ENCODE results near the gene POLD4.

The POLD4 gene

DNA sequence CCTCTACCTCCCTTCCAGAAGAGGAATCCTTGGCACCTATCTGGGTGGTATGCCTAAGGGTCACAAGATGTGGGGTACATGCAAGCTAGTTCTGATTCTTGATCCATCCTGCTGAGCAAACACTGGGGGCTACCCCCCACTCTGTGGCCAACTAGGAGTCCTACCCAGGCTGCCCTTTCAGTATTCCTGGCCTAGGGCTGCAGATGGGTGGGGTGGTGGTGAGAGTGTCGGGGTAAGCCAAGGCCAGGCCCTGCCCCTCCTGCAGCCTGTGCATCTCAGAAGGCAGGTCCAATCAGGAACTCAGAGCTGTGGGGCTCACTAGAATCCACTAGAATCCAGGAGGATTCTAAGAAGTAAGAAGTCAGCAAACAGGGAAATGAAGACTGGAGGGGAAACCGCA is 39.1 kb downstream of the POLD4 start:
- DNase-seq = no peak

DNA sequence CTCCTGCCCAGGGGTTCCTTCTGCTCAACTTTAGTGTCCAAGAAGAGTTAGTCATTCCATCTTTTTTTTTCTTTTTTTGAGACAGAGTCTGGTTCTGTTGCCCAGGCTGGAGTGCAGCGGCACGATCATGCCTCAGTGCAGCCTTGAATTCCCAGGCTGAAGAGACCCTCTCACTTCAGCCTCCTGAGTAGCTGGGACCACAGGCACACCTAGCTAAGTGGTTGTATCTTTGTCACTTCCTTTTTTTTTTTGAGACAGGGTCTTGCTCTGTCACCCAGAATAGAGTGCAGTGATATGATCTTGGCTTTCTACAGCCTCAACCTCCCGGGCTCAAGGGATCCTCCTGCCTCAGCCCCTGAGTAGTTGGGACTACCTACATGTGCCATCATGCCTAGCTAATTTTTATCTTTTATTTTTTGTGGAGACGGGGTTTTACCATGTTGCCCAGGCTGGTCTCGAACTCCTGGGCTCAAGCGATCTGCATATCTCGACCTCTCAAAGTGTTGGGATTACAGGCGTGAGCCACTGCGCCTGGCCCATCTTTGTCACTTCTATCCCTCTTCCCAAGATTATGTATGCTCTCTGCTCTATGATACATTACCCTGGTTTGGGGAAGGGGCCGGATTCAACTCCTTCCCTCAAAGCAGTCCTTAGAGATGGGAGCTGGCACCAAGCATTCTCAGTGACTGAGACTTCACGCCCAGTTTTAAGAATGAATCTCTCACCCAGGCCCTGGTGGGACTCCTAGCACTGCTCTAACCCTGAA is 40.0 kb downstream of the POLD4 start:
- DNase-seq = no peak

DNA sequence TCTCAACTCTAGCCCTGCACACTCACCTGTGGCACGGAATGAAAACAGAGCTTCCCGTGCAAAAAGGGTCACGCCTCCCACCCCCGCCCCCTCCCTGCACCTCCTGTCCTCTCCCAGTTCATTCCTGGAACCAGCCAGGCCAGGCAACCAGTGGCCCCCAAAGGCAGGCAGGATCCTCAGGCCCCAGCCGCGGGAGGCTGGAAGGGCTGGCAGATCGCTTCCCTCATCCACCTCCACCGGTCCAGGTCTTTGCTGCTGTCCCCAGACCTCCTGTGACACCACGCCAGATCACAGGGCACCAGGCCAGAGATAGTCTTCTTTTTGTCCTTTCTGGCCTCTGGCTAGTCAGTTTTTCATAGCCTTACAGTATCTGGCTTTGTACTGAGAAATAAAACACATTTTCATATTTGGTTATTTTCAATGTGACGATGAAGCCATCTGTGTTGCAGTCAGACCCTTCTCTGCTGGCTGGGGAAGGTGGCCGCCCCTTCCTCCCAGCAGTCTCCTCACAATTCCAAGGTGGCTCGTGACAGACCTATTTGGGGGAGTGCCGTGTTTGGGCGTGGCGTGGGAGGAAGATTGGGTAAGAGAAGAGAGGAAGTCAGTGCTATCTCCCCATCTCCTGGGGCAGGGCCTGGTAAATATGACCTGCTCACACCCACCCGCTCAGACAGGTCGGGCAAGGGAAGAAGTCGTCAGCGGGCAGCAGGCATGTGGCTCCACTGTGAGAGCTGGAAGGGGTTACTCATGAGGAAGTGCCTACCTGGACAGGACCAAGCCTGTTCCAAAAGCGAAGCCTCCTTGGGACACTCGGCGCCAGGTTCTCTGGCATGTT is 40.9 kb downstream of the POLD4 start:
- DNase-seq = no peak

DNA sequence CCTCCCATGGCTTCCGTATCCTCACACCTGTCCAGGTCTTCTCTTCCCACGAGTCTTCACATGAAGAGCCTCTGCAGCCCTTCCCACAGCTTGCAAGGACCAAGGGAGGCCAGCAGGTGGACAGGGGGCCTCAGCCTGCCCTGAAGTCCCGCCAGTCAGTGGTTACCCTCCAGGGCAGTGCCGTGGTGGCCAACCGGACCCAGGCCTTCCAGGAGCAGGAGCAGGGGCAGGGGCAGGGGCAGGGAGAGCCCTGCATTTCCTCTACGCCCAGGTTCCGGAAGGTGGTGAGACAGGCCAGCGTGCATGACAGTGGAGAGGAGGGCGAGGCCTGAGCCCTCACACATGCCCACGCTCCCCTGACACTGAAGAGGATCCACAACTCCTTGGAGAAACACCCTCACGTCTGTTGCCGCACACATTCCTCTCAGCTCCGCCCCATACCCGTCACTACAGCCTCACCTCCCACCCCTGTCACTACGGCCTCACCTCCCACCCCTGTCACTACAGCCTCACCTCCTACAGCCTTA is 41.7 kb downstream of the POLD4 start:
- DNase-seq = no peak

DNA sequence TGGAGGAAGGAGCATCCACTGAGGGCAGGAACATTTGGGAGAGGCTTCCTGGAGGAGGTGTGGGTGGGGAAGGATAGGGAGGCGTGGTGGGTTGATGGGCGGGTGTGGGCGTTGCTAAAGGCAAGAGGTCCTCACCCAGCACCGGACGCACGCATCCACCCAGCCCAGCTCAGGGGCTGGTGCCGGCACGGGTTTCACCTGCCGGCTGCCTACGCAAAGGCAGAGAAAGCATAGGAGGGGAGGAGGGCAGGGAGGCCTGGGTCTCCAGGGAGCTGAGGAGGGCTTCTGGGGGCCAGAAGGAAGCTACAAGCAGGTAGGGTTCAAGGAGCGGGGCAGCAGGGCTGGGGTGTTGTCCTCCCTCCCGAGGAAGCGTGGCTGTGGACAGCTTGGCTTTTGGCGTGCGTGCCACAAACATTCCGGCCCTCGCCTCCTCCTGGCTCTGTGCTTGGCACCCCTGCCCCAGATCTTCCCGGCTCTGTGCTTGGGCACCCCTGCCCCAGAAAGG is 42.2 kb downstream of the POLD4 start:
- DNase-seq = no peak

DNA sequence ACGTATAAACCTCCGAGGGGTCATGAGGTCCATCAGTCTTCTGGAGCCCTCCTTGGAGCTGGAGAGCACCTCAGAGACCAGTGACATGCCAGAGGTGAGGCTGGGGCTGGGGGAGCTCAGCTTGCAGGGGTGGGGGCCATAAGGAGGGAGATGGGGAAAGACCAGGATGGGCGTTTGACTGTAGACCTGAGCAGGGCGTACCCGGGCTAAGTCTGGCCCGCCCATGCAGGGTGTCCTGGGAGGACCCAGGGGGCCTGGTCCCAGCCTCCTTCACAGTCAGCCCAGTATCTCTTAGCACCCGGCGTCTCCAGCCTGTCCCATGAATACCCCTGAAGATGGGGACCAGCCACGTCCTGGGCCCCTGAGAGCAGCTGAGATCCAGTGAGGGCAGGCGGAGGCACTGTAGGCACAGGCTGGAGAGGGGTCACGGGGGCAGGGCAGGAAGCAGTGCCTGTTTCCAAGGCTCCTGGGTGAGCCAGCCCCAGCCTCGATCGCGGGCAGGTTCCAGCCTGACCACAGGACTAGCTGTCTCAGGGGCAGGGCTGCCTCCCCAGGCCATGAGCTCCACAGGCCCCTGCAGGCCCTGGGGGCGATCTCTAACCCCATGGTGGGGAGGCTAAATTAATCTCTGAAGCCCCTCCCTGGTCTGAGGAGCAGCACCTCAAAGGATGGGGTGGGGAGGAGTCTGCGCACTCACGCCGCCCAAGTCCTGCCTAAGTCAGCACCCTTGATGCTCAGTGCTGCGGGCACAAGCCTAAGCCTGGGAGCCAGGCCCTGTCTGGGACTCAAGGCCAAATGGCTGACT is 42.9 kb downstream of the POLD4 start:
- DNase-seq = no peak

DNA sequence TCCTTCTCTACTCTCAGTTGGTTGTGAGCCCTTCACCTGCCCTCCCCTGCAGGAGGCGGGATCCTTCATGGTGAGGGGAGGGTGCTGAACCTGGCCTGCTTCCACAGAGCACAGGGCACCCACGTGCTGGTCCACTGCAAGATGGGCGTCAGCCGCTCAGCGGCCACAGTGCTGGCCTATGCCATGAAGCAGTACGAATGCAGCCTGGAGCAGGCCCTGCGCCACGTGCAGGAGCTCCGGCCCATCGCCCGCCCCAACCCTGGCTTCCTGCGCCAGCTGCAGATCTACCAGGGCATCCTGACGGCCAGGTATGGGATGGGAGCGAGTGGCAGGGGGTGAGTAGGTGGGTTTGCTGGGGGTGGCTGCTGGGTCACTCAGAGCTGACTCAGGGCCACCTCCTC is 43.7 kb downstream of the POLD4 start:
- DNase-seq = no peak

DNA sequence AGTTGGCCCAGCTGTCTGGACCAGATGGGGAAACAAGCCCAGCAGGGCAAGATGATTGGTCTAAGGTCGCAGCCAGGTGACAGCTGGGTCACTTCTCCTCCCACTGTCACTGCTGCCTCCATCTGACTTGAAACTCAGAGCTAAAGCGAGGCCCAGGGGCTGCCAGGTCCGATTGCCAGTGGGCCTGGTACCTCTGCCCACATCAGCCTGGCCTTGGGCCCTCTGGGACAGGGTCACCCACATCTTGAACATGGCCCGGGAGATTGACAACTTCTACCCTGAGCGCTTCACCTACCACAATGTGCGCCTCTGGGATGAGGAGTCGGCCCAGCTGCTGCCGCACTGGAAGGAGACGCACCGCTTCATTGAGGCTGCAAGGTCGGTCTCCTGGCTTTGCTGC is 44.2 kb downstream of the POLD4 start:
- DNase-seq = no peak

DNA sequence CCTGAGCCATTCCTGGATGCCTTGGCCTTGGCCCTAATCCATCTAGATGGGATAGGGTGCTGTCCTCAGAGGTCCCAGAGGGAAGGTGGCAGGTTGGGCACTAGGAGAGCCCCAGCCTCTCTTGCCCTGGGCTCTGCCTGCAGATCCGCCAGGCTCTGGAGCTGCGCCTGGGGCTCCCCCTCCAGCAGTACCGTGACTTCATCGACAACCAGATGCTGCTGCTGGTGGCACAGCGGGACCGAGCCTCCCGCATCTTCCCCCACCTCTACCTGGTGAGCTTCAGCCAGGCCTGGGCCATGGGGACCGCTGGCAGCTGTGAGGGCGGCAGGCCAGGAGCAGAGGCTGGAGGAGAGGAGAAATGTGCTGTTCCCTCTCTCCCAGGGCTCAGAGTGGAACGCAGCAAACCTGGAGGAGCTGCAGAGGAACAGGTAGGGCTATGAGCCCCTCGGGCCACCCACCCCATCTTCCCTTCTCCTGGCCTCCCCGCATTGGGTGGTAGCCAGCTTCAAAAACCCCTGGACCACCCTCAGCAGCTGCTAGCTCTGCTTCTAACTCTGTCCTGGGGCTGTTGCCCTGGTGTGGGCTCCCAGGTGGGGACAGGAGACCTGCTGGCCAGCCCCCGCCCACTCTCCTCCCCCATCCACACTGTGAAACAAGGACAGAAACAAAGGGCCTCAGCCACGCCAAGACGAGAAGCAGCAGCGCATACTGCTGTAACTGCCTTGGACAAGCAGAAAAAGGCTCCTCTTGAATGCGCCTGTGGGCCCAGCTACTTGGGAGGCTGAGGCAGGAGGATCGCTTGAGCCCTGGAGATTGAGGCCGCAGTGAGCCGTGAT is 45.1 kb downstream of the POLD4 start:
- no peak for DNase-seq

DNA sequence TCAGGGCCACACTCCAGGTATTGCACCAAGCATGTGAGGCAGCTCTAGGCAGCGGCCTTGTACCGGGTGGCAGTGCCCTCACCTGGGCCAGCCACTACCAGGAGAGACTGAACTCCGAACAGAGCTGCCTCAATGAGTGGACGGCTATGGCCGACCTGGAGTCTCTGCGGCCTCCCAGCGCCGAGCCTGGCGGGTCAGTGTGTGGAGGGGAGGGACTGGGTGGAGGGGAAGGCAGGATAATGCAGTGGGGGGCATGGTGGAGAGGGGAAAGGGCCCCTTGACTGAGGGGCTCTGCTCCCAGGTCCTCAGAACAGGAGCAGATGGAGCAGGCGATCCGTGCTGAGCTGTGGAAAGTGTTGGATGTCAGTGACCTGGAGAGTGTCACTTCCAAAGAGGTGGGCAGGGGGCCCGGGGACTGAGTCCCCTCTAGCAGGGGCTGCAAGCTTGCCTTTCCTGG is 45.8 kb downstream of the POLD4 start:
- DNase-seq = no peak

DNA sequence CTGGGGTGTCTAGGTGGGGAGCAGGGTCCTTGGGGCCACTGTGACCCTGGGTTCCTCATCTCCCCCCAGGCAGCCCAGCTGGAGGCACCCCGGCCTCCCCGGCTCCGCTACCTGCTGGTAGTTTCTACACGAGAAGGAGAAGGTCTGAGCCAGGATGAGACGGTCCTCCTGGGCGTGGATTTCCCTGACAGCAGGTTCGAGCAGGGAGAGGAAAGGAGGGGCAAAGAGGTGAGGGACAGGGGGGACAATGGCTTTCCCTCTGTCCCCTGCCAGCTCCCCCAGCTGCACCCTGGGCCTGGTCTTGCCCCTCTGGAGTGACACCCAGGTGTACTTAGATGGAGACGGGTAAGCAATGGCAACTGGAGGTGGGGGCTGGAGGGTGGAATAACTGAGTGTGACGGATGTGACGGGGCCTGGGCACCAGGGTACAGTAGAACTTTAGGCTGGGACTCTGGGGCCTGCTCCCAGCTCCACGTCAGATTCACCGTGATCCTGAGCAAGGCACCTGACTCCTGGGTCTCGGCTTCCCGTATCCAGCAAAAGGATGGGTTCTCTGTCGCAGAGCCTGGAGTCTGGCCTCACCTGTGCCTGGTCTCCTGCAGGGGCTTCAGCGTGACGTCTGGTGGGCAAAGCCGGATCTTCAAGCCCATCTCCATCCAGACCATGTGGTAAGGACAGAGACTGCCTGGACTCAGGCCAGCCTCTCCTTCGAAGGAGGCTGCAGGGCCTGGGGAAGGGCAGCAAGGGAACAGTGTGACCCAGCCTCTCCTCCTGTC is 46.4 kb downstream of the POLD4 start:
- DNase-seq = no peak

DNA sequence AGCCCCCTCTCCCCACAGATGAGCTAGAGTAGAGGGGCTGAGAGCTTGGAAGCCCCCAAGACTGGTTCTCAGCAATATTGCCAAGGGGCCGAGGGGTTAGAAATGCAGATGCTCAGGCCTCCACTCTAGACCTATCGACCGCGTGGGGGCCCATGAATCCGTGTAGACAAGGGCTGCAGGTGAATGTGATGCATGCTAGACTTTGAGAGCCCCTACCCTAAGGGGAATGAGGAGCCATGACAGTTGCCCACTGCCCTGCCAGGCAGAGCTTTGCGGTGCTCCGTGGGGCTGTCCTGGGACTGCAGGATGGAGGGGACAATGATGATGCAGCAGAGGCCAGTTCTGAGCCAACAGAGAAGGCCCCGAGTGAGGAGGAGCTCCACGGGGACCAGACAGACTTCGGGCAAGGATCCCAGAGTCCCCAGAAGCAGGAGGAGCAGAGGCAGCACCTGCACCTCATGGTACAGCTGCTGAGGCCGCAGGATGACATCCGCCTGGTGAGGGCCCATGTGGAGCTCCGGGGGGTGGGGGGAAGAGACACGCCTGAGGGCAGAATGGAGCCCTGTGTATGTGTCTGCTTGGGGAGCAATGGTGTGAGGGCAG is 48.7 kb downstream of the POLD4 start:
- DNase-seq = no peak

DNA sequence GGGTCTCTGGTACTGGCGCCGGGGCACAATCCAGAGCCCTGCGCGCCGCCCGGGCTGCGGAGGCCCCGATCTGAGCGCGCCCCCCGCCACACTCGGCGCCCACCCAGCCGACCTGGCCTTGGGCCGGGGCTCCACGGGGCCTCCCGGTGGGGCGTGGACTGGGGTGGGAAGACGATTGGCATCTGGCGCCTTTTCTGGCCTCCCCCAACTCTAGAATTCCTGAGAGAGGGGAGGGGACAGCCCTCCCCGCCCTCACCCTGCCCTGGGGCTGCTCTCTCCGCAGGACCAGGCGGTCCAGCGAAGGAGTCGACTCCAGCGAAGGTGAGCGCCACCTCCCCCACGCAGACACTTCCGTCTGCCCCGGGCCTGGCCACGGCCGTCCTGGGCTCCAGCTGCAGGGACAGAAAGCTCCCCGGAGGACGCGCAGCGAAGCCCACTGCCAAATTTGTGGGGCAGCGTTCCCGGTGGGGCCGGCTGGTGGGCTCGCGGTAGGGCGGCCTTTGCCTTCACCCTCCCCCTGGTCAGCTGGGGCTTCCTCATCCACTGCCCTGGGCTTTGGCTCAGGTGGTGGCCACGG is 49.4 kb downstream of the POLD4 start:
- peak; percentile 10 for DNase-seq

DNA sequence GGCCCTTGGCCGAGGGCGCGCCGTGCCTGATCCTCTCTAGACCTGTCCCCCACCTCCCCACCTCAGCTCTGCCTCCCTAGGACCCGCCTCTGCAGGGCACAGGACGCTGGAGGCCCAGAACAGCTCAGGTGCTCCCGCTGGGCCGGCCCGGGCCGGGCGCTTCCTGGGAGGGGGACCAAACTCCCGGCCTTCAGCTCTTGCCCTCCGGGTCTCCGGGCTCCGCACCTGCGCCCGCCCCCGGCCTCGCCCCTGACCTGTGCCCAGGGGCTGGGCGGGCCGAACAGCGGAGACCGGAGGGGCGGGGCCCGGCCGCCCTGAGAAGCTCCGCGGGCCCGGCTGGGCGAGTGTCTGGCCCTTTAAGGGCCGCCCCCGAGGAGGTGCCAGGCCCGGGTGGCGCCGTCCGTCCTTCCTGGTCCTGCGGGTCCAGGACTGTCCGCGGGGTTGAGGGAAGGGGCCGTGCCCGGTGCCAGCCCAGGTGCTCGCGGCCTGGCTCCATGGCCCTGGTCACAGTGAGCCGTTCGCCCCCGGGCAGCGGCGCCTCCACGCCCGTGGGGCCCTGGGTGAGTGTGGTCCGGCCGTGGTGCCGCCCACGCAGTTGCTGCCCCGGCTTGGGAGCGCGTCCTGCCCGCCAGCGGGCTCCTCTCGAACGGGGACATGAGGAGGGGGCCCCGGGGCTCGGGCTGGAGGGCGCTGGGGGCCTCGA is 50.1 kb downstream of the POLD4 start, which contains the start of gene SSH3:
TSS of gene SSH3 (plus strand) at position 399 of the 703 bp plus-strand sequence. CDS start at position 495, 96 bp downstream.
- DNase-seq = peak; percentile 46

DNA sequence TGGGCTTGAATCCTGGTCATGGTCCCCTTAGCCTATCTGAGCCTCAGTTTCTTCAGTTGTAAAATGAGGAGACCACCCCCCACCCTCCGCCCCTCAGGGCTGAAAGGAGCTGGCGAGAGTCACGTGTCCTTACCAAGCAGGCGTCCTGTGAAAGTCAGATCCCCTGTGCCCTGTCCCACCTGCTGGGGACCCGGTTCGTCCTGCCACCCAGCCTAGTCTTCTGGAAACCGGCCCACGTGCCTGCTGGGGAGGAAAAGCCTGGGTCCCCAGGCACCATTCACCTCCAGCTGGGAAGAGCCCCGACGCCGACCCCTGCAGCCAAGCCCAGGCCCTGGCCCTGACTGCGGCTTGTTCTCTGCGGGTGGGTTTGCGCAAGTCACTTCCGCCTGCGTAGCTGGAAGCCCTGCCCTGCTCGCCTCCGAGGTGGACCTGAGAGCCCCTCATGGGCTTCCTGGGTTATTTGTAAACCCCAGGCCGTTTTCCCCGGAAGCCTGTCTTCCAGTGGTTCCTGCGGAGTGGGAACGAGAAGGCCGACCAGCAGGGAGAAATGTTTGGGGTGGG is 50.7 kb downstream of the POLD4 start:
- peak; percentile 6 for DNase-seq

DNA sequence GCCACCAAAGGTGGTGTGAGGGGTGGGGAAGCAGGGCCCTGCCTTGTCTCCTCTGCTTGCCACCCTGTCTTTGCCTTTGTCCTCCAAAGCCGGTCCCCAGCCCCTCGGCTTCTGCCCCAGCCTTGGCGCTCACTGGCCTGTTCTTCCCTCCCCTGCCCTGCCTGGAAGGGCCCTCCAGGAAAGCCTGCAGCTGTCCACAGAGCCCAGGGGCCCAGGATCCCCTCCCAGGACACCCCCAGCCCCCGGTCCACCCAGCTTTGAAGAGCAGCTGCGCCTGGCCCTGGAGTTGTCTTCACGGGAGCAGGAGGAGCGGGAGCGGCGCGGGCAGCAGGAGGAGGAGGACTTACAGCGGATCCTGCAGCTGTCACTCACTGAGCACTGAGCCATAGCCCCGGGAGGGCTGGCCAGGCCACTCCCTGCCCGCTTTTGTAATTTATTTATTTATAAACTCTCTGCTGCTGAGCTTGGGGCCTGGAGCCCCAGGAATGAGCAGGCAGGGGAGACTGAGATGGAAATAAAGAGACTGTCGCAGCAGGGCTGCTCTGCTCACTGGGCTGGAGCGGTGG is 51.3 kb downstream of the POLD4 start:
- DNase-seq = peak; percentile 8

DNA sequence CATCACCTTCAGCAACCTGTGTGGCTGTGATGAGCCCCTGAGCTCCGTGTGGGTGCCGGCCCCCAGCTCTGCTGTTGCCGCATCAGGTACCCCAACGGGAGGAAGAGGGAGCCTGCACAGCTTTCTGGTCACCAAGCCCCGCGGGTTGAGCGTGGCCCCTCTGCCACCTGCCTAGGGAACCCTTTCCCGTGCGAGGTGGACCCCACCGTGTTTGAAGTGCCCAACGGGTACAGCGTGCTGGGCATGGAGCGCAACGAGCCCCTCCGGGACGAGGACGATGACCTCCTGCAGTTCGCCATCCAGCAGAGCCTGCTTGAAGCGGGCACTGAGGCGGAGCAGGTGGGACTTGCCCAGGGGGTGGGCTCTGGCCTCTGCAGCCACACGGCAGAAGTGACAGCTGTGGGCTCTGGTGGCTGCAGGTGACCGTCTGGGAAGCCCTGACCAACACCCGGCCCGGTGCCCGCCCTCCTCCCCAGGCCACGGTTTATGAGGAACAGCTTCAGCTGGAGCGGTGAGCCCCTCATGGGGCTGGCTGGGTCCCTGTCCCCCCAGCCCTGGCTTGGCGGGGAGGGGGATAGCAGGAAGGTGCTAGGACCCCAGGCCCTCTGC is 51.9 kb downstream of the POLD4 start:
- DNase-seq = no peak
